Endothelial cell of umbilical vein (primary cell): ENCODE data around the gene MTFMT.

ENCODE experiments used
- EZH2 ChIP-seq: IDR thresholded peaks from 2 replicates; pipeline ENCODE4 v1.6.1; 2012; ENCODE audit warnings: borderline replicate concordance, low read depth, mild to moderate bottlenecking, moderate library complexity, low read length, inconsistent platforms; ENCODE audit not compliant: severe bottlenecking
- FOS ChIP-seq: IDR thresholded peaks from 2 replicates; pipeline ENCODE4 v1.6.1; 2011; ENCODE audit warnings: mild to moderate bottlenecking, low read length, moderate library complexity, borderline replicate concordance; ENCODE audit not compliant: insufficient read depth
- TF ChIP-seq, protein P1 (sequence below), 2 donors: IDR thresholded peaks; 1 replicate in 1 of 2; 2 replicates in 1 of 2; pipeline ENCODE4 v1.5.1; 2011; ENCODE audit warnings: low read length in 2 of 2, mild to moderate bottlenecking in 2 of 2, moderate library complexity in 2 of 2, control low read depth in 1 of 2, inconsistent platforms in 1 of 2, low read depth in 1 of 2; ENCODE audit not compliant: insufficient read depth in 1 of 2; ENCODE audit errors: extremely low read depth in 1 of 2

DNA sequence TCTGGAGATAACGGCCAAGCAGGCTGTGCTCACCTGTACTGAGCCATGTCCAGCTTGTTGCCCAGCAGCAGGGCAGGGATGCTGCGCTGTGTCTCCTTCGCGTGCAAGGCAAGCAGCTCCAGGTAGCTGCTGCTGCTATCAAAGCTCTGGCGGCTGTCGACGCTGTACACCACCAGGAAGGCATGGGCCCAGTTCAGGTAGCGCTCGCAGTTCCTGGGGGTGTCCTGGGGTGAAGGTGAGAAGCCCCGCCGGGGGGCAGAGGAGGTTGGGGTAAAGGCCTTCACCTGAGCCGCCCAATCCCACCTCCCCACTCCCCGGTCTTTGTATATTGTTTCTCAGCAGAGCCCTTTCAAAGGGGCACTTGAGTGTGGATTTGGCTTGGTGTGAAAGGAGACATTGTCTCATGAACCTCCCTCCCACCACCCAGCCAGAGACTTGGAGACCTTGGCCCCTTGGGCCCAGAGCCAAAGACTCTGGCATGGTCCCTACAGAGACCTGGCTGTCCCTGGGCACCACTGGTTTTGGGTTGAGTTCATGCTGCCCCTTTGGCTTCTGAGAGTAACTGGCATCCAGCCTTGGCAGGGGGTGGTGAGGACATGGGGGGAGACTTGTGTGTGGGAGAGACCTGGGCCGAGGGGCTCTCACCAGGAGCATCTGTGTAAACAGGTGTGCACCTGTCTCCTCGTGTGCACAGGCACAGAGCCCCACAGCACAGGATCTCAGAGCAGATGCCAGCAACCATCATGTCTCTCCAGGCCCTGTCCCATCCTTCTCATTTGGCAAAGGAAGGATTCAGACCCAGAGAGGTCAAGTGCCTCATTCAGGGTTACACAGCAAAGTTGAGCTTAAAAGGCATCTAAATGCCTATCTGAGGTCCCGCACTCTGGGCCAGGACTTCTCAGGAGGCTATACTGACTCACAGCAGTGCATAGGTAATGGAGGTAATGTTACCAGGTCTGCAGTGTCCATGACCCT is 29.2 kb upstream of the MTFMT start:
- TF ChIP-seq, protein P1, sequence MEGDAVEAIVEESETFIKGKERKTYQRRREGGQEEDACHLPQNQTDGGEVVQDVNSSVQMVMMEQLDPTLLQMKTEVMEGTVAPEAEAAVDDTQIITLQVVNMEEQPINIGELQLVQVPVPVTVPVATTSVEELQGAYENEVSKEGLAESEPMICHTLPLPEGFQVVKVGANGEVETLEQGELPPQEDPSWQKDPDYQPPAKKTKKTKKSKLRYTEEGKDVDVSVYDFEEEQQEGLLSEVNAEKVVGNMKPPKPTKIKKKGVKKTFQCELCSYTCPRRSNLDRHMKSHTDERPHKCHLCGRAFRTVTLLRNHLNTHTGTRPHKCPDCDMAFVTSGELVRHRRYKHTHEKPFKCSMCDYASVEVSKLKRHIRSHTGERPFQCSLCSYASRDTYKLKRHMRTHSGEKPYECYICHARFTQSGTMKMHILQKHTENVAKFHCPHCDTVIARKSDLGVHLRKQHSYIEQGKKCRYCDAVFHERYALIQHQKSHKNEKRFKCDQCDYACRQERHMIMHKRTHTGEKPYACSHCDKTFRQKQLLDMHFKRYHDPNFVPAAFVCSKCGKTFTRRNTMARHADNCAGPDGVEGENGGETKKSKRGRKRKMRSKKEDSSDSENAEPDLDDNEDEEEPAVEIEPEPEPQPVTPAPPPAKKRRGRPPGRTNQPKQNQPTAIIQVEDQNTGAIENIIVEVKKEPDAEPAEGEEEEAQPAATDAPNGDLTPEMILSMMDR (IDR thresholded peaks at IDR 0.05; ENCODE audit: extremely low read depth in 1 of 2, insufficient read depth in 1 of 2, low read depth in 1 of 2, low read length in 2 of 2): no peak
- TF ChIP-seq EZH2 (no peak), FOS (no peak)
